ENCODE data around the gene NHLRC2.

- TF ChIP-seq, protein P1, sequence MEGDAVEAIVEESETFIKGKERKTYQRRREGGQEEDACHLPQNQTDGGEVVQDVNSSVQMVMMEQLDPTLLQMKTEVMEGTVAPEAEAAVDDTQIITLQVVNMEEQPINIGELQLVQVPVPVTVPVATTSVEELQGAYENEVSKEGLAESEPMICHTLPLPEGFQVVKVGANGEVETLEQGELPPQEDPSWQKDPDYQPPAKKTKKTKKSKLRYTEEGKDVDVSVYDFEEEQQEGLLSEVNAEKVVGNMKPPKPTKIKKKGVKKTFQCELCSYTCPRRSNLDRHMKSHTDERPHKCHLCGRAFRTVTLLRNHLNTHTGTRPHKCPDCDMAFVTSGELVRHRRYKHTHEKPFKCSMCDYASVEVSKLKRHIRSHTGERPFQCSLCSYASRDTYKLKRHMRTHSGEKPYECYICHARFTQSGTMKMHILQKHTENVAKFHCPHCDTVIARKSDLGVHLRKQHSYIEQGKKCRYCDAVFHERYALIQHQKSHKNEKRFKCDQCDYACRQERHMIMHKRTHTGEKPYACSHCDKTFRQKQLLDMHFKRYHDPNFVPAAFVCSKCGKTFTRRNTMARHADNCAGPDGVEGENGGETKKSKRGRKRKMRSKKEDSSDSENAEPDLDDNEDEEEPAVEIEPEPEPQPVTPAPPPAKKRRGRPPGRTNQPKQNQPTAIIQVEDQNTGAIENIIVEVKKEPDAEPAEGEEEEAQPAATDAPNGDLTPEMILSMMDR (IDR thresholded peaks at IDR 0.05) = no peak
- TF ChIP-seq POLR2A (IDR thresholded peaks at IDR 0.05) = no peak
- TF ChIP-seq EP300 (IDR thresholded peaks at IDR 0.05; ENCODE audit: low read depth) = no peak
These were observed 43.5 kb downstream of the NHLRC2 start for GRCh38 chr10:113897693-113898618.

Measured in transverse colon (tissue), 3 donors.